SK-N-SH (cell line): ENCODE measurements around the gene TSPAN15. TPM values are rescaled to one million over a fixed set of nuclear protein-coding genes. Genes with fewer than 3 reads are reported as not detected.

Experiments
- CTCF ChIA-PET: fragments of 300-600, 350-600 bp; formaldehyde crosslinking; extraction: SDS; loops from one replicate; lab custom pipeline; 2021; lab: Yijun Ruan, JAX
- POLR2A ChIA-PET: fragments of 350-600 bp; sonication (Branson Sonifier 250); formaldehyde crosslinking; extraction: SDS; loops from one replicate; lab custom pipeline; 2020; ENCODE audit warnings: antibody characterized with exemption, inconsistent platforms; lab: Yijun Ruan, JAX
- DNase-seq: peaks from one replicate; pipeline ENCODE4 v3.0.0; 2012
- H2AFZ ChIP-seq: fragments of 200-600 bp; sonication (generic); 2 replicates; pipeline ENCODE4 v1.8.1; 2016; ENCODE audit warnings: antibody characterized with exemption, mild to moderate bottlenecking, low read depth
- H3F3A ChIP-seq: fragments of 200-600 bp; sonication (generic); replicated peaks from 2 replicates; pipeline ENCODE3; 2016; ENCODE audit warnings: antibody characterized with exemption, mild to moderate bottlenecking; ENCODE audit not compliant: insufficient read depth
- H3K27ac ChIP-seq, 2 experiments: fragments of 200-500 bp in 1 of 2; fragments of 200-600 bp in 1 of 2; sonication (Bioruptor generic) in 1 of 2; sonication (generic), shearing (Covaris generic) in 1 of 2; 2 replicates each; pipeline versions ENCODE4 v1.5.1 to v1.6.1; 2014 to 2016; ENCODE audit warnings: low read depth in 2 of 2, inconsistent platforms in 1 of 2, low read length in 1 of 2, mild to moderate bottlenecking in 1 of 2, mixed read lengths in 1 of 2
- H3K27me3 ChIP-seq: fragments of 200-600 bp; sonication (generic), shearing (Covaris generic); 2 replicates; pipeline ENCODE4 v1.6.1; 2016; ENCODE audit warnings: mixed run types; ENCODE audit not compliant: insufficient read depth
- H3K36me3 ChIP-seq, 2 experiments: fragments of 200-500 bp in 1 of 2; fragments of 200-600 bp in 1 of 2; sonication (Bioruptor generic) in 1 of 2; sonication (generic) in 1 of 2; replicated peaks in 1 of 2; 2 replicates each; pipeline versions ENCODE3 to v1.5.1; 2014 to 2016; ENCODE audit warnings: low read length in 1 of 2, mild to moderate bottlenecking in 1 of 2; ENCODE audit not compliant: insufficient read depth in 2 of 2, control insufficient read depth in 1 of 2
- H3K4me1 ChIP-seq, 2 experiments: fragments of 200-500 bp in 1 of 2; fragments of 200-600 bp in 1 of 2; sonication (Bioruptor generic) in 1 of 2; sonication (generic), shearing (Covaris generic) in 1 of 2; 2 replicates each; pipeline versions ENCODE4 v1.5.1 to v1.6.1; 2014 to 2016; ENCODE audit warnings: low read depth in 1 of 2, low read length in 1 of 2, mixed run types in 1 of 2; ENCODE audit not compliant: insufficient read depth in 2 of 2, control insufficient read depth in 1 of 2
- H3K4me2 ChIP-seq: fragments of 200-600 bp; sonication (generic), shearing (Covaris generic); 2 replicates; pipeline ENCODE4 v1.6.1; 2017; ENCODE audit warnings: mixed run types
- H3K4me3 ChIP-seq, 2 experiments: fragments of 200-500 bp in 1 of 2; fragments of 200-600 bp in 1 of 2; sonication (Bioruptor generic) in 1 of 2; sonication (generic), shearing (Covaris generic) in 1 of 2; 2 replicates each; pipeline versions ENCODE4 v1.5.1 to v1.8.1; 2014 to 2016; ENCODE audit warnings: low read depth in 2 of 2, inconsistent platforms in 1 of 2, low read length in 1 of 2, mild to moderate bottlenecking in 1 of 2, mixed read lengths in 1 of 2, moderate library complexity in 1 of 2
- H3K79me2 ChIP-seq: fragments of 200-600 bp; sonication (generic); 2 replicates; pipeline ENCODE4 v1.8.1; 2017; ENCODE audit warnings: mild to moderate bottlenecking; ENCODE audit not compliant: insufficient read depth
- H3K9ac ChIP-seq: fragments of 200-600 bp; sonication (generic); 2 replicates; pipeline ENCODE4 v1.6.1; 2017; ENCODE audit warnings: mixed run types
- H3K9me2 ChIP-seq: fragments of 200-600 bp; sonication (generic); 2 replicates; pipeline ENCODE4 v1.6.1; 2017; ENCODE audit warnings: mixed run types
- H3K9me3 ChIP-seq: fragments of 200-600 bp; sonication (generic); 2 replicates; pipeline ENCODE4 v1.6.1; 2017; ENCODE audit warnings: mixed run types, mild to moderate bottlenecking, moderate library complexity
- H4K20me1 ChIP-seq: fragments of 200-600 bp; sonication (generic); 2 replicates; pipeline ENCODE4 v1.6.1; 2017; ENCODE audit warnings: mild to moderate bottlenecking, mixed run types; ENCODE audit not compliant: insufficient read depth
- ELF1 ChIP-seq: IDR thresholded peaks from 2 replicates; pipeline ENCODE4 v1.4.0; 2012
- FOXM1 ChIP-seq: IDR thresholded peaks from 2 replicates; pipeline ENCODE4 v1.4.0; 2012; ENCODE audit warnings: low read depth, mild to moderate bottlenecking
- GATA2 ChIP-seq: sonication (generic); formaldehyde crosslinking; IDR thresholded peaks from 2 replicates; pipeline ENCODE4 v1.5.0; 2020; ENCODE audit warnings: mild to moderate bottlenecking, missing genetic modification reagents
- JUND ChIP-seq: IDR thresholded peaks from 2 replicates; pipeline ENCODE4 v1.4.0; 2012
- NRF1 ChIP-seq: IDR thresholded peaks from 2 replicates; pipeline ENCODE4 v1.6.1; 2012; ENCODE audit warnings: low read depth, mild to moderate bottlenecking, low read length
- PBX3 ChIP-seq: IDR thresholded peaks from 2 replicates; pipeline ENCODE4; 2012
- RCOR1 ChIP-seq: fragments of 150-350 bp; IDR thresholded peaks from 2 replicates; pipeline ENCODE4 v1.6.1; 2017; ENCODE audit warnings: antibody characterized with exemption, low read length
- REST ChIP-seq: IDR thresholded peaks from 2 replicates; pipeline ENCODE4 v1.6.1; 2012; ENCODE audit warnings: mild to moderate bottlenecking, low read depth, low read length, moderate library complexity
- RFX5 ChIP-seq: IDR thresholded peaks from 2 replicates; pipeline ENCODE4 v1.6.1; 2012; ENCODE audit warnings: mild to moderate bottlenecking, improper control_type of control experiment, low read length
- RXRA ChIP-seq: IDR thresholded peaks from 2 replicates; pipeline ENCODE4 v1.4.0; 2012; ENCODE audit warnings: low read depth, mild to moderate bottlenecking, borderline replicate concordance
- TCF12 ChIP-seq: IDR thresholded peaks from 2 replicates; pipeline ENCODE4 v1.4.0; 2012
- ZBTB33 ChIP-seq: IDR thresholded peaks from 2 replicates; pipeline ENCODE4 v1.4.0; 2012; ENCODE audit warnings: low read depth, borderline replicate concordance
- WGBS: methylation state at CpG from one replicate; pipeline ENCODE4 v1.1.6; 2017; ENCODE audit warnings: low lambda C conversion rate; 5-methylcytosine and 5-hydroxymethylcytosine counted together
- polyA plus RNA-seq, 3 experiments: library from polyadenylated mRNA; depleted of rRNA; stranded (reverse); fragments of >200 nt; gene quantifications; 2 replicates each; pipeline ENCODE4 v1.2.3, GENCODE V29; 2012

The TSPAN15 gene
- polyA plus RNA-seq, 1 of the 3 experiments (the other 2 are of a cell fraction), result 8.5 TPM

GRCh38 chr10:69415951-69416350, 35.3 kb upstream of the TSPAN15 start:
- ChIA-PET CTCF (interaction anchor here (0.9 to 4.6 kb wide), 4 partner anchors 8 to 92 kb away, joined by 3 to 22 read pairs (median 11); no protein-coding TSS in a partner anchor), POLR2A (no interaction called here)
- Histone ChIP-seq H3K9ac (no peak overlapping the region), H4K20me1 (no peaks in the 10 kb centered on the region), H3K27me3 (no peaks in the 10 kb centered on the region), H3K9me2 (no peaks in the 10 kb centered on the region), H3K36me3 (no peaks in the 10 kb centered on the region), H3K27ac (no peak overlapping the region), H3K4me3 (no peak overlapping the region), H3K4me2 (no peak overlapping the region), H3F3A (no peaks in the 10 kb centered on the region), H3K9me3 (no peaks in the 10 kb centered on the region), H3K79me2 (no peaks in the 10 kb centered on the region), H2AFZ (no peak overlapping the region), H3K4me1 (peaks cover 0 to 3% of the 10 kb centered on the region in 2 experiments; a peak in 1 of 4 replicates)
- no peak for DNase-seq
- 58% methylated on average over 2 of the region's 10 CpGs for WGBS
- TF ChIP-seq GATA2 (CRISPR knock-in tag) (no peak), RXRA (no peak)

GRCh38 chr10:69416695-69417094, 34.6 kb upstream of the TSPAN15 start, which contains the start of gene TACR2:
Gene TACR2 (minus strand): TSS chr10:69416918. CDS start chr10:69416323, 595 bp downstream.
- no peaks in the 10 kb centered on the region for H3K79me2 ChIP-seq
- H3K9me3 ChIP-seq, result no peaks in the 10 kb centered on the region
- H2AFZ ChIP-seq, result no peak within 1 kb of the TSS
- no peak within 1 kb of the TSS for H3K9ac ChIP-seq
- DNase-seq, result no peak
- no peaks in the 10 kb centered on the region for H3K36me3 ChIP-seq
- H3K4me1 ChIP-seq, result peaks cover 0 to 3% of the 10 kb centered on the region in 2 experiments; a peak in 1 of 4 replicates
- ChIA-PET CTCF (interaction anchor here (2.2 to 4.6 kb wide), 2 partner anchors 9 to 33 kb away, joined by 6 to 16 read pairs; no protein-coding TSS in a partner anchor), POLR2A (no interaction called here)
- H3K4me3 ChIP-seq, result no peak within 1 kb of the TSS
- H3K27me3 ChIP-seq, result no peaks in the 10 kb centered on the region; the same call in 1 of the 2 replicates
- no peaks in the 10 kb centered on the region for H3K9me2 ChIP-seq
- no peak within 1 kb of the TSS for H3K4me2 ChIP-seq
- TF ChIP-seq PBX3 (no peak), NRF1 (no peak), RCOR1 (no peak), ELF1 (no peak), RFX5 (no peak), TCF12 (no peak), FOXM1 (no peak), JUND (no peak), GATA2 (CRISPR knock-in tag) (no peak), ZBTB33 (no peak), REST (no peak)
- no peaks in the 10 kb centered on the region for H3F3A ChIP-seq
- no peaks in the 10 kb centered on the region for H4K20me1 ChIP-seq
- 69% methylated on average over 3 of the region's 10 CpGs for WGBS
- H3K27ac ChIP-seq, result no peak within 1 kb of the TSS
